HEK293 (cell line): Measurements from ENCODE around the gene LRRC47.

Source experiments
- BCL6B ChIP-seq: fragments of 450-650 bp; formaldehyde crosslinking; IDR thresholded peaks from 2 replicates; pipeline ENCODE4 v1.5.1; 2017; ENCODE audit warnings: missing biosample characterization, missing genetic modification characterization
- ELK4 ChIP-seq: IDR thresholded peaks from 2 replicates; pipeline ENCODE4 v1.6.1; 2011; ENCODE audit warnings: mild to moderate bottlenecking, low read depth, low read length, borderline replicate concordance
- GLIS2 ChIP-seq: fragments of 450-650 bp; formaldehyde crosslinking; IDR thresholded peaks from 2 replicates; pipeline ENCODE4 v1.5.1; 2016; ENCODE audit warnings: missing biosample characterization, missing genetic modification characterization
- HIC1 ChIP-seq: fragments of 450-650 bp; formaldehyde crosslinking; IDR thresholded peaks from 2 replicates; pipeline ENCODE4 v1.5.1; 2016; ENCODE audit warnings: missing biosample characterization, missing genetic modification characterization
- INSM2 ChIP-seq: fragments of 450-650 bp; formaldehyde crosslinking; IDR thresholded peaks from 2 replicates; pipeline ENCODE4 v1.5.1; 2016; ENCODE audit warnings: missing biosample characterization, missing genetic modification characterization
- KLF10 ChIP-seq: fragments of 450-650 bp; IDR thresholded peaks from 2 replicates; pipeline ENCODE4 v1.5.1; 2018; ENCODE audit warnings: missing biosample characterization, mild to moderate bottlenecking, missing genetic modification characterization
- PBX3 ChIP-seq: sonication (generic); formaldehyde crosslinking; IDR thresholded peaks from 2 replicates; pipeline ENCODE4 v1.8.1; 2022; ENCODE audit warnings: mild to moderate bottlenecking, moderate library complexity, missing genetic modification reagents
- SCRT2 ChIP-seq: fragments of 450-650 bp; formaldehyde crosslinking; IDR thresholded peaks from 2 replicates; pipeline ENCODE4 v1.5.1; 2016; ENCODE audit warnings: missing biosample characterization, missing genetic modification characterization
- SP3 ChIP-seq: fragments of 450-650 bp; formaldehyde crosslinking; IDR thresholded peaks from 2 replicates; pipeline ENCODE4 v1.5.1; 2016; ENCODE audit warnings: missing biosample characterization, missing genetic modification characterization
- ZBTB17 ChIP-seq: fragments of 450-650 bp; formaldehyde crosslinking; IDR thresholded peaks from 2 replicates; pipeline ENCODE4 v1.5.1; 2016; ENCODE audit warnings: missing biosample characterization, missing genetic modification characterization
- ZBTB26 ChIP-seq: fragments of 450-650 bp; formaldehyde crosslinking; optimal IDR thresholded peaks from 2 replicates; pipeline ENCODE3; 2016; ENCODE audit warnings: missing biosample characterization, mild to moderate bottlenecking, missing genetic modification characterization
- ZFP69B ChIP-seq: fragments of 450-650 bp; formaldehyde crosslinking; IDR thresholded peaks from 2 replicates; pipeline ENCODE4 v1.5.1; 2016; ENCODE audit warnings: missing biosample characterization, missing genetic modification characterization
- ZNF133 ChIP-seq: fragments of 450-650 bp; formaldehyde crosslinking; IDR thresholded peaks from 2 replicates; pipeline ENCODE4 v1.5.1; 2016; ENCODE audit warnings: missing biosample characterization, missing genetic modification characterization
- ZNF138 ChIP-seq: fragments of 450-650 bp; formaldehyde crosslinking; IDR thresholded peaks from 2 replicates; pipeline ENCODE4 v1.5.1; 2016; ENCODE audit warnings: missing biosample characterization, missing genetic modification characterization, borderline replicate concordance
- ZNF175 ChIP-seq: fragments of 450-650 bp; formaldehyde crosslinking; IDR thresholded peaks from 2 replicates; pipeline ENCODE4 v1.5.1; 2016; ENCODE audit warnings: missing biosample characterization, missing genetic modification characterization
- ZNF214 ChIP-seq: fragments of 450-650 bp; formaldehyde crosslinking; IDR thresholded peaks from 2 replicates; pipeline ENCODE4 v1.5.1; 2017; ENCODE audit warnings: missing biosample characterization, mild to moderate bottlenecking, missing genetic modification characterization, borderline replicate concordance
- ZNF518A ChIP-seq: fragments of 450-650 bp; formaldehyde crosslinking; conservative IDR thresholded peaks from 2 replicates; pipeline ENCODE4 v1.5.1; 2016; ENCODE audit warnings: low read depth, missing biosample characterization, missing genetic modification characterization
- ZNF548 ChIP-seq: fragments of 450-650 bp; formaldehyde crosslinking; IDR thresholded peaks from 2 replicates; pipeline ENCODE4 v1.5.1; 2016; ENCODE audit warnings: missing biosample characterization, missing genetic modification characterization
- ZNF660 ChIP-seq: fragments of 450-650 bp; IDR thresholded peaks from 2 replicates; pipeline ENCODE4 v1.5.1; 2018; ENCODE audit warnings: missing biosample characterization, mild to moderate bottlenecking, missing genetic modification characterization
- ZNF664 ChIP-seq: fragments of 450-650 bp; formaldehyde crosslinking; IDR thresholded peaks from 2 replicates; pipeline ENCODE4 v1.5.1; 2016; ENCODE audit warnings: missing biosample characterization, missing genetic modification characterization
- ZNF692 ChIP-seq: fragments of 450-650 bp; formaldehyde crosslinking; IDR thresholded peaks from 2 replicates; pipeline ENCODE4 v1.5.1; 2016; ENCODE audit warnings: missing biosample characterization, missing genetic modification characterization
- ZNF792 ChIP-seq: fragments of 450-650 bp; formaldehyde crosslinking; IDR thresholded peaks from 2 replicates; pipeline ENCODE4 v1.5.1; 2016; ENCODE audit warnings: missing biosample characterization, missing genetic modification characterization

LRRC47 gene

GRCh38 chr1:3796215-3797061, at the start of gene LRRC47 (continued):
- peak; percentile 83 for TF ChIP-seq ZBTB26 (tag by site-specific recombination)
- peak; percentile 86 for TF ChIP-seq SCRT2 (tag by site-specific recombination)
- TF ChIP-seq SP3 = peak; percentile 52
- peak; percentile 99 for TF ChIP-seq ZNF518A (tag by site-specific recombination)
- peak; percentile 25; the same call in 1 of the 2 replicates for TF ChIP-seq ELK4
- peak; percentile 58; the same call in 1 of the 2 replicates for TF ChIP-seq INSM2 (tag by site-specific recombination)
- TF ChIP-seq ZNF692 (tag by site-specific recombination) = peak; percentile 28; the same call in 1 of the 2 replicates
- TF ChIP-seq ZNF214 (tag by site-specific recombination) = no peak
- no peak for TF ChIP-seq ZNF133 (tag by site-specific recombination)
- TF ChIP-seq ZFP69B = 0 out of 2 replicates have a peak, but pooled peaks have one; percentile 21
- TF ChIP-seq KLF10 (tag by site-specific recombination) = peak; percentile 57; the same call in 1 of the 2 replicates
- peak; percentile 76 for TF ChIP-seq GLIS2 (tag by site-specific recombination)
- no peak for TF ChIP-seq ZNF138 (tag by site-specific recombination)
- TF ChIP-seq ZNF664 (tag by site-specific recombination) = no peak
- peak; percentile 53; the same call in 1 of the 2 replicates for TF ChIP-seq ZBTB17 (tag by site-specific recombination)
- no peak for TF ChIP-seq ZNF175
- peak; percentile 68; the same call in 1 of the 2 replicates for TF ChIP-seq PBX3
- peak; percentile 75 for TF ChIP-seq ZNF660
- TF ChIP-seq ZNF792 = no peak
- no peak for TF ChIP-seq BCL6B (tag by site-specific recombination)
- TF ChIP-seq ZNF548 (tag by site-specific recombination) = no peak
- TF ChIP-seq HIC1 (tag by site-specific recombination) = peak; percentile 96
